HEK293 (cell line): ENCODE data around the gene PARD3B.

Experiments
- CTCF ChIA-PET: fragments of 350-600 bp; formaldehyde crosslinking; extraction: SDS; loops from one replicate; lab custom pipeline; 2021; ENCODE audit warnings: antibody characterized with exemption; lab: Yijun Ruan, JAX
- POLR2A ChIA-PET: fragments of 300-600 bp; formaldehyde crosslinking; extraction: SDS; loops from one replicate; lab custom pipeline; 2020; ENCODE audit warnings: antibody characterized with exemption, inconsistent platforms; lab: Yijun Ruan, JAX
- H3K27ac ChIP-seq: fragments of 200-500 bp; sonication (Bioruptor generic); 2 replicates; pipeline ENCODE4 v1.5.1; 2014; ENCODE audit warnings: low read depth, low read length, control low read depth, inconsistent platforms; ENCODE audit errors: extremely low read depth
- H3K36me3 ChIP-seq, 2 experiments: fragments of 200-500 bp in 1 of 2; sonication (Bioruptor generic) in 1 of 2; 1 replicate in 1 of 2; 2 replicates in 1 of 2; pipeline ENCODE4 v1.5.1; 2014 to 2017; ENCODE audit warnings: inconsistent platforms in 2 of 2, low read length in 2 of 2; ENCODE audit not compliant: control insufficient read depth in 2 of 2, insufficient read depth in 1 of 2
- H3K4me1 ChIP-seq: fragments of 200-500 bp; sonication (Bioruptor generic); 2 replicates; pipeline ENCODE4 v1.5.1; 2014; ENCODE audit warnings: mild to moderate bottlenecking, low read length, inconsistent platforms; ENCODE audit not compliant: control insufficient read depth, insufficient read depth
- H3K4me3 ChIP-seq: 2 replicates; pipeline ENCODE4 v1.5.1; 2011; ENCODE audit warnings: low read depth, mild to moderate bottlenecking, control low read depth, low read length, moderate library complexity
- H3K9me3 ChIP-seq: fragments of 200-500 bp; sonication (Bioruptor generic); 2 replicates; pipeline ENCODE4 v1.5.1; 2014; ENCODE audit warnings: low read depth, low read length, inconsistent platforms; ENCODE audit not compliant: control insufficient read depth, insufficient read depth
- BCL11B ChIP-seq: fragments of 450-650 bp; formaldehyde crosslinking; IDR thresholded peaks from 2 replicates; pipeline ENCODE4 v1.5.1; 2016; ENCODE audit warnings: low read depth, missing biosample characterization, missing genetic modification characterization
- GLI2 ChIP-seq: fragments of 450-650 bp; formaldehyde crosslinking; IDR thresholded peaks from 2 replicates; pipeline ENCODE4; 2017; ENCODE audit warnings: missing biosample characterization, missing genetic modification characterization, low read depth, borderline replicate concordance
- PATZ1 ChIP-seq: fragments of 450-650 bp; formaldehyde crosslinking; IDR thresholded peaks from 2 replicates; pipeline ENCODE4 v1.5.1; 2016; ENCODE audit warnings: missing biosample characterization, missing genetic modification characterization
- REST ChIP-seq: fragments of 450-650 bp; formaldehyde crosslinking; IDR thresholded peaks from 2 replicates; pipeline ENCODE4 v1.5.1; 2016; ENCODE audit warnings: missing biosample characterization, missing genetic modification characterization
- SP3 ChIP-seq: fragments of 450-650 bp; formaldehyde crosslinking; IDR thresholded peaks from 2 replicates; pipeline ENCODE4 v1.5.1; 2016; ENCODE audit warnings: missing biosample characterization, missing genetic modification characterization
- ZBTB11 ChIP-seq: fragments of 450-650 bp; formaldehyde crosslinking; conservative IDR thresholded peaks from 2 replicates; pipeline ENCODE4 v1.5.1; 2016; ENCODE audit warnings: low read depth, missing biosample characterization, missing genetic modification characterization
- ZNF398 ChIP-seq: fragments of 450-650 bp; formaldehyde crosslinking; IDR thresholded peaks from 2 replicates; pipeline ENCODE4 v1.5.1; 2017; ENCODE audit warnings: missing biosample characterization, missing genetic modification characterization
- ZNF48 ChIP-seq: fragments of 450-650 bp; formaldehyde crosslinking; IDR thresholded peaks from 2 replicates; pipeline ENCODE4 v1.5.1; 2016; ENCODE audit warnings: missing biosample characterization, missing genetic modification characterization
- ZNF501 ChIP-seq: fragments of 450-650 bp; formaldehyde crosslinking; IDR thresholded peaks from 2 replicates; pipeline ENCODE4 v1.5.1; 2016; ENCODE audit warnings: missing biosample characterization, missing genetic modification characterization
- ZNF626 ChIP-seq: fragments of 450-650 bp; sonication (Bioruptor Pico); formaldehyde crosslinking; IDR thresholded peaks from 2 replicates; pipeline ENCODE4 v1.5.1; 2018; ENCODE audit warnings: missing biosample characterization, missing genetic modification characterization, inconsistent platforms
- TF ChIP-seq, protein P1 (sequence below): fragments of 450-650 bp; formaldehyde crosslinking; IDR thresholded peaks from 2 replicates; pipeline ENCODE4 v1.5.1; 2016; ENCODE audit warnings: missing biosample characterization, missing genetic modification characterization
- TF ChIP-seq, protein P2 (sequence below): fragments of 450-650 bp; formaldehyde crosslinking; IDR thresholded peaks from 2 replicates; pipeline ENCODE4 v1.5.1; 2016; ENCODE audit warnings: missing biosample characterization, missing genetic modification characterization, borderline replicate concordance
- TF ChIP-seq, protein P3 (sequence below): fragments of 450-650 bp; formaldehyde crosslinking; optimal IDR thresholded peaks from 2 replicates; pipeline ENCODE3; 2016; ENCODE audit warnings: missing biosample characterization, mild to moderate bottlenecking, missing genetic modification characterization

The PARD3B gene

GRCh38 chr2:205593891-205594290 is 1048.6 kb downstream of the PARD3B start (continued):
- TF ChIP-seq, protein P1, sequence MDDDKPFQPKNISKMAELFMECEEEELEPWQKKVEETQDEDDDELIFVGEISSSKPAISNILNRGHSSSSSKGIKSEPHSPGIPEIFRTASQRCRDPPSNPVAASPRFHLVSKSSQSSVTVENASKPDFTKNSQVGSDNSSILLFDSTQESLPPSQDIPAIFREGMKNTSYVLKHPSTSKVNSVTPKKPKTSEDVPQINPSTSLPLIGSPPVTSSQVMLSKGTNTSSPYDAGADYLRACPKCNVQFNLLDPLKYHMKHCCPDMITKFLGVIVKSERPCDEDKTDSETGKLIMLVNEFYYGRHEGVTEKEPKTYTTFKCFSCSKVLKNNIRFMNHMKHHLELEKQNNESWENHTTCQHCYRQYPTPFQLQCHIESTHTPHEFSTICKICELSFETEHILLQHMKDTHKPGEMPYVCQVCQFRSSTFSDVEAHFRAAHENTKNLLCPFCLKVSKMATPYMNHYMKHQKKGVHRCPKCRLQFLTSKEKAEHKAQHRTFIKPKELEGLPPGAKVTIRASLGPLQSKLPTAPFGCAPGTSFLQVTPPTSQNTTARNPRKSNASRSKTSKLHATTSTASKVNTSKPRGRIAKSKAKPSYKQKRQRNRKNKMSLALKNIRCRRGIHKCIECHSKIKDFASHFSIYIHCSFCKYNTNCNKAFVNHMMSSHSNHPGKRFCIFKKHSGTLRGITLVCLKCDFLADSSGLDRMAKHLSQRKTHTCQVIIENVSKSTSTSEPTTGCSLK (tag by site-specific recombination), result no peak
- TF ChIP-seq ZNF398 (tag by site-specific recombination) (no peak), ZBTB11 (tag by site-specific recombination) (no peak), ZNF48 (tag by site-specific recombination) (no peak)
- TF ChIP-seq, protein P2, sequence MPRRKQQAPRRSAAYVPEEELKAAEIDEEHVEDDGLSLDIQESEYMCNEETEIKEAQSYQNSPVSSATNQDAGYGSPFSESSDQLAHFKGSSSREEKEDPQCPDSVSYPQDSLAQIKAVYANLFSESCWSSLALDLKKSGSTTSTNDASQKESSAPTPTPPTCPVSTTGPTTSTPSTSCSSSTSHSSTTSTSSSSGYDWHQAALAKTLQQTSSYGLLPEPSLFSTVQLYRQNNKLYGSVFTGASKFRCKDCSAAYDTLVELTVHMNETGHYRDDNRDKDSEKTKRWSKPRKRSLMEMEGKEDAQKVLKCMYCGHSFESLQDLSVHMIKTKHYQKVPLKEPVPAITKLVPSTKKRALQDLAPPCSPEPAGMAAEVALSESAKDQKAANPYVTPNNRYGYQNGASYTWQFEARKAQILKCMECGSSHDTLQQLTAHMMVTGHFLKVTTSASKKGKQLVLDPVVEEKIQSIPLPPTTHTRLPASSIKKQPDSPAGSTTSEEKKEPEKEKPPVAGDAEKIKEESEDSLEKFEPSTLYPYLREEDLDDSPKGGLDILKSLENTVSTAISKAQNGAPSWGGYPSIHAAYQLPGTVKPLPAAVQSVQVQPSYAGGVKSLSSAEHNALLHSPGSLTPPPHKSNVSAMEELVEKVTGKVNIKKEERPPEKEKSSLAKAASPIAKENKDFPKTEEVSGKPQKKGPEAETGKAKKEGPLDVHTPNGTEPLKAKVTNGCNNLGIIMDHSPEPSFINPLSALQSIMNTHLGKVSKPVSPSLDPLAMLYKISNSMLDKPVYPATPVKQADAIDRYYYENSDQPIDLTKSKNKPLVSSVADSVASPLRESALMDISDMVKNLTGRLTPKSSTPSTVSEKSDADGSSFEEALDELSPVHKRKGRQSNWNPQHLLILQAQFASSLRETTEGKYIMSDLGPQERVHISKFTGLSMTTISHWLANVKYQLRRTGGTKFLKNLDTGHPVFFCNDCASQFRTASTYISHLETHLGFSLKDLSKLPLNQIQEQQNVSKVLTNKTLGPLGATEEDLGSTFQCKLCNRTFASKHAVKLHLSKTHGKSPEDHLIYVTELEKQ, result no peak

GRCh38 chr2:205596581-205596980 is 1051.3 kb downstream of the PARD3B start:
- POLR2A ChIA-PET, result no interaction called here
- TF ChIP-seq BCL11B (tag by site-specific recombination) (no peak), REST (tag by site-specific recombination) (no peak), GLI2 (tag by site-specific recombination) (no peak), ZNF626 (tag by site-specific recombination) (no peak), SP3 (tag by site-specific recombination) (no peak), PATZ1 (tag by site-specific recombination) (no peak), ZNF501 (no peak)
- TF ChIP-seq, protein P3, sequence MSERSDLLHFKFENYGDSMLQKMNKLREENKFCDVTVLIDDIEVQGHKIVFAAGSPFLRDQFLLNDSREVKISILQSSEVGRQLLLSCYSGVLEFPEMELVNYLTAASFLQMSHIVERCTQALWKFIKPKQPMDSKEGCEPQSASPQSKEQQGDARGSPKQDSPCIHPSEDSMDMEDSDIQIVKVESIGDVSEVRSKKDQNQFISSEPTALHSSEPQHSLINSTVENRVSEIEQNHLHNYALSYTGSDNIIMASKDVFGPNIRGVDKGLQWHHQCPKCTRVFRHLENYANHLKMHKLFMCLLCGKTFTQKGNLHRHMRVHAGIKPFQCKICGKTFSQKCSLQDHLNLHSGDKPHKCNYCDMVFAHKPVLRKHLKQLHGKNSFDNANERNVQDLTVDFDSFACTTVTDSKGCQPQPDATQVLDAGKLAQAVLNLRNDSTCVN (tag by site-specific recombination), result no peak
- H3K36me3 ChIP-seq, result no peaks in the 10 kb centered on the region
- CTCF ChIA-PET, result no interaction called here
- no peak overlapping the region for H3K4me3 ChIP-seq
- H3K27ac ChIP-seq, result no peak overlapping the region
- no peaks in the 10 kb centered on the region for H3K9me3 ChIP-seq
- no peaks in the 10 kb centered on the region for H3K4me1 ChIP-seq
